Left ventricle myocardium superior (tissue), 1 donor: ENCODE data around the gene SLC27A5. TPM values are rescaled to one million over a fixed set of nuclear protein-coding genes. Genes with fewer than 3 reads are reported as not detected.
"Not testable (repeated sequence)": the region's sequence is repeated elsewhere in the genome, so short reads cannot be mapped to it uniquely, and the experiment has no call there.

Source experiments
- ATAC-seq: fragments of 200-7000 bp; cut with Tn5 transposase; one replicate; pipeline ENCODE4 v1.9.1; 2020; ENCODE audit warnings: mild to moderate bottlenecking, moderate library complexity
- DNase-seq: peaks from one replicate; pipeline ENCODE4 v3.0.0-alpha.2; 2020
- intact Hi-C: fragments of 100-400 bp; cut with micrococcal nuclease; formaldehyde crosslinking; loops from one replicate; pipeline ENCODE4 v1.11.0; 2022
- total RNA-seq: library from RNA; stranded (reverse); fragmentation: NEBNext Ultra II Directional; extraction: Animal tissue kit (Norgen Biotek cat#: 25700); gene quantifications from one replicate; pipeline ENCODE4 v1.2.1, GENCODE V29; 2021
- donor health status: DM: no; HTN: yes; CAD: no; lungs with severe emphysema.

The SLC27A5 gene
- total RNA-seq, 1 donor from 2014 or later = 4.3 TPM

GRCh38 chr19:58476498-58477015 lies 35.2 kb downstream of the SLC27A5 start:
- ATAC-seq = peak; percentile 1
- intact Hi-C loops = no loop called here
- DNase-seq = no peak

GRCh38 chr19:58475714-58476497 lies 35.9 kb downstream of the SLC27A5 start, which contains the start of gene ZNF446:
Gene ZNF446, plus strand, starts transcription at chr19:58476352. Its CDS starts 867 bp downstream, at chr19:58477219.
- intact Hi-C loops = no loop called here
- ATAC-seq (peak; percentile 93), DNase-seq (peak; percentile 96)

- DNase-seq (no peak), ATAC-seq (no peak)
- intact Hi-C loops = no loop called here
These were observed 36.6 kb downstream of the SLC27A5 start for GRCh38 chr19:58474997-58475713.

GRCh38 chr19:58474291-58474996 lies 37.3 kb downstream of the SLC27A5 start:
- no peak for DNase-seq
- intact Hi-C loops = no loop called here
- ATAC-seq = no peak

- intact Hi-C loops = no loop called here
- ATAC-seq = no peak
- no peak for DNase-seq
These were observed 38.0 kb downstream of the SLC27A5 start for GRCh38 chr19:58473775-58474174.

- intact Hi-C loops = no loop called here
- DNase-seq (no peak), ATAC-seq (no peak)
These were observed 40.1 kb downstream of the SLC27A5 start for GRCh38 chr19:58471736-58472135.

GRCh38 chr19:58470837-58471543 lies 40.8 kb downstream of the SLC27A5 start:
- ATAC-seq, intact Hi-C loops, DNase-seq: not testable (repeated sequence)

- intact Hi-C loops = no loop called here
- no peak for ATAC-seq
- DNase-seq = no peak
These were observed 42.4 kb downstream of the SLC27A5 start for GRCh38 chr19:58469241-58470013.

GRCh38 chr19:58468216-58468839 lies 43.5 kb downstream of the SLC27A5 start:
- no peak for ATAC-seq
- no peak for DNase-seq
- intact Hi-C loops = no loop called here

GRCh38 chr19:58466760-58467589 lies 44.8 kb downstream of the SLC27A5 start, which contains the start of gene ZNF324:
Gene ZNF324, plus strand, starts transcription at chr19:58467080. Its CDS starts 2,106 bp downstream, at chr19:58469186.
- ATAC-seq = peak; percentile 98
- DNase-seq = peak; percentile 99
- intact Hi-C loops = no loop called here

- ATAC-seq = peak; percentile 22
- intact Hi-C loops = no loop called here
- DNase-seq = no peak
These were observed 45.6 kb downstream of the SLC27A5 start for GRCh38 chr19:58466089-58466759.

GRCh38 chr19:58460039-58460438 lies 51.8 kb downstream of the SLC27A5 start:
- intact Hi-C loops = no loop called here
- no peak for DNase-seq
- no peak for ATAC-seq

GRCh38 chr19:58456111-58456510 lies 55.7 kb downstream of the SLC27A5 start:
- DNase-seq (no peak), ATAC-seq (no peak)
- intact Hi-C loops = no loop called here

- no peak for ATAC-seq
- no peak for DNase-seq
- intact Hi-C loops = no loop called here
These were observed 56.5 kb downstream of the SLC27A5 start for GRCh38 chr19:58455306-58455705.

- intact Hi-C loops = no loop called here
- DNase-seq = no peak
- ATAC-seq = no peak
These were observed 58.0 kb downstream of the SLC27A5 start for GRCh38 chr19:58453743-58454142.

GRCh38 chr19:58451358-58452101 lies 60.3 kb downstream of the SLC27A5 start, which contains the start of gene ZNF324B:
Gene ZNF324B, plus strand, starts transcription at chr19:58451622. Its CDS starts 2,080 bp downstream, at chr19:58453702.
- ATAC-seq = peak; percentile 99
- intact Hi-C loops = no loop called here
- peak; percentile 98 for DNase-seq
